Caco-2 (cell line): ENCODE measurements around the gene GMFB. TPM values are rescaled to one million over a fixed set of nuclear protein-coding genes. Genes with fewer than 3 reads are reported as not detected.

Experiments
- BruUV-seq: library from RNA; stranded (reverse); fragments of 400-500 nt; replicated peaks from 2 replicates; lab custom pipeline; 2021; lab: Mats Ljungman, UMichigan
- CTCF ChIA-PET: fragments of 300-600 bp; sonication (Branson Sonifier 250); formaldehyde crosslinking; loops from one replicate; lab custom pipeline; 2022; ENCODE audit warnings: antibody characterized with exemption; lab: Charles Lee
- POLR2A ChIA-PET: fragments of 300-600 bp; sonication (Branson Sonifier 250); formaldehyde crosslinking; loops from one replicate; lab custom pipeline; 2022; ENCODE audit warnings: antibody characterized with exemption; lab: Charles Lee
- DNase-seq, 2 experiments: peaks; one replicate each; pipeline versions ENCODE4 v3.0.0 to v3.0.0-alpha.2; 2020 to 2022
- H3K27me3 ChIP-seq: replicated peaks from 2 replicates; pipeline ENCODE4 v1.6.0; 2011; ENCODE audit warnings: low read length; ENCODE audit not compliant: control insufficient read depth, insufficient read depth
- H3K36me3 ChIP-seq: 2 replicates; pipeline ENCODE4 v1.5.1; 2011; ENCODE audit warnings: low read length; ENCODE audit not compliant: control insufficient read depth, insufficient read depth
- H3K4me1 ChIP-seq: fragments of 250-450 bp; sonication (Bioruptor Pico); 2 replicates; pipeline ENCODE4 v1.5.1; 2020; ENCODE audit warnings: mild to moderate bottlenecking
- H3K4me3 ChIP-seq: 2 replicates; pipeline ENCODE4 v1.5.1; 2011; ENCODE audit warnings: low read depth, mild to moderate bottlenecking, control low read depth, low read length
- H3K9me3 ChIP-seq: fragments of 250-450 bp; sonication (Bioruptor Pico); 2 replicates; pipeline ENCODE4 v1.5.1; 2020; ENCODE audit warnings: mild to moderate bottlenecking, moderate library complexity
- H3K27ac Mint-ChIP-seq: one replicate; pipeline ENCODE4 v1.8.0; 2022; ENCODE audit warnings: mixed read lengths; ENCODE audit not compliant: unreplicated experiment
- H3K27me3 Mint-ChIP-seq: one replicate; pipeline ENCODE4 v1.8.0; 2022; ENCODE audit warnings: mixed read lengths; ENCODE audit not compliant: insufficient read depth, unreplicated experiment
- H3K36me3 Mint-ChIP-seq: one replicate; pipeline ENCODE4 v1.8.0; 2022; ENCODE audit warnings: mild to moderate bottlenecking, mixed read lengths; ENCODE audit not compliant: insufficient read depth, unreplicated experiment
- H3K4me1 Mint-ChIP-seq: one replicate; pipeline ENCODE4 v1.8.0; 2022; ENCODE audit warnings: low read depth, mixed read lengths; ENCODE audit not compliant: unreplicated experiment
- H3K4me3 Mint-ChIP-seq: one replicate; pipeline ENCODE4 v1.8.0; 2022; ENCODE audit warnings: mild to moderate bottlenecking, moderate library complexity, mixed read lengths; ENCODE audit not compliant: unreplicated experiment
- H3K9me3 Mint-ChIP-seq: one replicate; pipeline ENCODE4 v1.8.0; 2022; ENCODE audit warnings: mixed read lengths; ENCODE audit not compliant: unreplicated experiment
- CTCF ChIP-seq, 2 experiments: fragments of 200-600 bp in 1 of 2; IDR thresholded peaks; 1 replicate in 1 of 2; 2 replicates in 1 of 2; pipeline versions ENCODE4 v1.5.1 to v1.8.0; 2011 to 2022; ENCODE audit warnings: antibody characterized with exemption in 1 of 2, control low read depth in 1 of 2, inconsistent platforms in 1 of 2, low read depth in 1 of 2, low read length in 1 of 2, mild to moderate bottlenecking in 1 of 2, moderate library complexity in 1 of 2; ENCODE audit not compliant: insufficient read depth in 1 of 2, severe bottlenecking in 1 of 2, unreplicated experiment in 1 of 2
- intact Hi-C: fragments of 100-400 bp; cut with micrococcal nuclease; formaldehyde crosslinking; loops from one replicate; pipeline ENCODE4 v1.10.0; 2022; ENCODE audit not compliant: unreplicated experiment
- total RNA-seq: library from RNA; stranded (reverse); gene quantifications from 2 replicates; pipeline ENCODE4 v1.2.3, GENCODE V29; 2022

Gene GMFB
- total RNA-seq, 1 experiment from 2014 or later: 67.4 TPM

DNA sequence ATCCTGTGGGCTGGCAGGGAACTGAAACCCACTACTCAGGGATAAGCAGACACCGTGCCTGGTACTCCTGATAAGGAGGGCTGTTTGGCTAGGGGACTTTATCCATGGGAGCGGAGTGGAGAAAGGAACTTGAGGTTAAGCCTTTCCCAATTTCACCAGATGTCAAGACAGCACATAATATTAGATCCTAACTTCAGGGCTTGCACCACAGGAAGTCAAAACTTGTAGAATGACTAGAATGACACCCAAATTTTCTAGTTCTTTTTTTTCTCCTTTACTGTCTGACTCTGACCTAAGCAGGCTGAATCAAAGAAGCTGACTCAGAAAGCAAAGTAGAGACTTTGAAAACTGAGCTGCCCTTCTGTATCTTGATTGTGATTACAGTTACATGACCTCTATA, 13.8 kb upstream of the GMFB start:
- no peaks in the 10 kb centered on the region for H3K36me3 Mint-ChIP-seq
- peaks cover 9% of the 10 kb centered on the region for H3K4me1 Mint-ChIP-seq
- Histone ChIP-seq H3K9me3 (no peaks in the 10 kb centered on the region), H3K27me3 (no peaks in the 10 kb centered on the region), H3K36me3 (no peaks in the 10 kb centered on the region), H3K4me1 (peaks cover 6% of the 10 kb centered on the region), H3K4me3 (no peak overlapping the region)
- H3K27ac Mint-ChIP-seq: no peak overlapping the region
- no TSS peak for BruUV-seq
- ChIA-PET POLR2A (no interaction called here), CTCF (interaction anchor here (1.6 kb wide), 1 partner anchor 271 kb away, joined by 4 read pairs; no protein-coding TSS in a partner anchor)
- TF ChIP-seq CTCF (IDR thresholded peaks at IDR 0.05; ENCODE audit: insufficient read depth in 1 of 2, low read depth in 1 of 2, low read length in 1 of 2, severe bottlenecking in 1 of 2, unreplicated experiment in 1 of 2): no peak
- peaks cover 12% of the 10 kb centered on the region for H3K9me3 Mint-ChIP-seq
- no peak for DNase-seq
- H3K4me3 Mint-ChIP-seq: no peak overlapping the region
- intact Hi-C loops: no loop called here
- H3K27me3 Mint-ChIP-seq: peaks cover 2% of the 10 kb centered on the region

- no peaks in the 10 kb centered on the region for H3K9me3 ChIP-seq
- H3K36me3 ChIP-seq: no peaks in the 10 kb centered on the region
- Mint-ChIP-seq H3K4me3 (no peak overlapping the region), H3K27ac (no peak overlapping the region), H3K36me3 (no peaks in the 10 kb centered on the region), H3K27me3 (no peaks in the 10 kb centered on the region), H3K4me1 (peaks cover 9% of the 10 kb centered on the region), H3K9me3 (peaks cover 12% of the 10 kb centered on the region)
- peaks cover 11% of the 10 kb centered on the region for H3K4me1 ChIP-seq
- no TSS peak for BruUV-seq
- H3K4me3 ChIP-seq: no peak overlapping the region
- no peak for DNase-seq
- intact Hi-C loops: no loop called here
- no peak for TF ChIP-seq CTCF (IDR thresholded peaks at IDR 0.05; ENCODE audit: insufficient read depth in 1 of 2, low read depth in 1 of 2, low read length in 1 of 2, severe bottlenecking in 1 of 2, unreplicated experiment in 1 of 2)
- CTCF ChIA-PET: interaction anchor here (0.7 kb wide), 1 partner anchor 151 kb away, joined by 13 read pairs; no protein-coding TSS in a partner anchor
- POLR2A ChIA-PET: no interaction called here
- no peaks in the 10 kb centered on the region for H3K27me3 ChIP-seq
These were observed 12.7 kb upstream of the GMFB start for GRCh38 chr14:54501480-54501879.

DNA sequence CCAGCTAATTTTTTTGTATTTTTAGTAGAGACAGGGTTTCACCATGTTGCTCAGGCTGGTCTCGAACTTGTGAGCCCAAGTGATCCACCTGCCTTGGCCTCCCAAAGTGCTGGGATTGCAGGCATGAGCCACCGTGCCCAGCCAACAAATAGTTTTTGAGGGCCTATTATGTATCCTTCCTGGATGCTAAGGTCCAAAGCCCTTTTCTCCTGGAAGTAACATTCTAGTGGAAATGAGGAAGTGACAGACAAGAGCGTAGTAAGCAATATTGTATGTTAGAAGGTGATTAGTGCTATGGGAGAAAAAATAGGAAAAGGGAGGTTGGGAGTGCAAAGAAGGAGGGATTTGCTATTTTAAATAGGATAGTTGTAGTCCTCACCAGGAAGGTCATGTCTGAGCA, 12.0 kb upstream of the GMFB start:
- H3K36me3 ChIP-seq: no peaks in the 10 kb centered on the region
- Mint-ChIP-seq H3K4me3 (no peak overlapping the region), H3K27me3 (no peaks in the 10 kb centered on the region), H3K9me3 (peaks cover 12% of the 10 kb centered on the region), H3K4me1 (peaks cover 9% of the 10 kb centered on the region), H3K27ac (no peak overlapping the region), H3K36me3 (no peaks in the 10 kb centered on the region)
- no peaks in the 10 kb centered on the region for H3K27me3 ChIP-seq
- peaks cover 11% of the 10 kb centered on the region for H3K4me1 ChIP-seq
- no peak for TF ChIP-seq CTCF (IDR thresholded peaks at IDR 0.05; ENCODE audit: insufficient read depth in 1 of 2, low read depth in 1 of 2, low read length in 1 of 2, severe bottlenecking in 1 of 2, unreplicated experiment in 1 of 2)
- ChIA-PET POLR2A (no interaction called here), CTCF (no interaction called here)
- no peak for DNase-seq
- H3K4me3 ChIP-seq: no peak overlapping the region
- H3K9me3 ChIP-seq: no peaks in the 10 kb centered on the region
- intact Hi-C loops: no loop called here
- BruUV-seq: no TSS peak
